Measurements from ENCODE around the gene DIP2C.
"Not testable (repeated sequence)": the region's sequence is repeated elsewhere in the genome, so short reads cannot be mapped to it uniquely, and the experiment has no call there.

DIP2C gene

DNA sequence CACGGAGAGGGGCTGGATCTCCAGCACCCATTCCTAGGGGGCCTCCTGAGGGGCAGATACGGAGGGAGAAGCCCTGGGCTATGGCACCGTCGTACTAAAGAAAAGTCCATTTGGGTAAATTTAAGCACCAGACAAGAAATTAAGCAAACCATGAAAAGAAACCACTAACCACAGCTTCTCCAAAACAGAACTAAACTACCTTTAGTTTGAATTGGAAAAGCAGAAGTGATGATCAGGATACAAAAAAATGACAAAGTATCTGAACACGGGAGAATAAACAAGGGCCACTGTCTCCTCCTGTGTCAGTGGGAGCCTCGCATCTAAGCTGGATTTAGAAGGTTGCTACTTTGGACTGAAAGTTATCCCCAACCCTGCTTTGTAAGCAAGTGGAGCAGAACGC is 69.1 kb downstream of the DIP2C start:
- Histone ChIP-seq H3K27ac (ENCODE audit: low read length) (no peak overlapping the region), H3K9ac (ENCODE audit: low read depth, low read length) (no peak overlapping the region), H3K4me1 (ENCODE audit: insufficient read depth, low read length) (peaks cover 18% of the 10 kb centered on the region; the same call in 1 of the 2 replicates), H3K9me3 (ENCODE audit: insufficient read depth, low read depth, low read length) (no peaks in the 10 kb centered on the region), H3K27me3 (ENCODE audit: insufficient read depth, low read length) (no peaks in the 10 kb centered on the region), H3K4me3 (ENCODE audit: low read length) (no peak overlapping the region), H3K36me3 (ENCODE audit: insufficient read depth, low read depth, low read length) (no peaks in the 10 kb centered on the region)

DNA sequence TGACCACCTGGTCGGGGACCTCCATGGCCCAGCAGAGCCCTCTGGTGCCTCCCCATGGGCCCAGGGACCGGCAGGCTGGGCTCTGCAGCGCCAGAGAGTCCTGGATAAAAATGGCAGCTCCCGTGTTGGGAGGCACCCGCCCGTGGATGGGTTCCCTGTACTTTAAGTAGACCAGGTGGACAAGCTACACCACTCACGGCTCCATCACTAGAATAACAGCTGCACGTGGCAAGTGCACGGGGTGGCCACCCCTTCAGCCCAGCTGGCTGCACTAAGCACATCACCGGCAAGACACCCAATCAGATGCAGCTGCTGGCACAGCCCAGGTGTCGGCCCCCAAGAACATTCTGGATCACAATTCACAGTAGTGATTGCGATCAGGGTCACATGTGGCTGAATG is 69.8 kb downstream of the DIP2C start:
- Histone ChIP-seq H3K4me1 (ENCODE audit: insufficient read depth, low read length) (peaks cover 11% of the 10 kb centered on the region; the same call in 1 of the 2 replicates), H3K9ac (ENCODE audit: low read depth, low read length) (no peak overlapping the region), H3K9me3 (ENCODE audit: insufficient read depth, low read depth, low read length) (no peaks in the 10 kb centered on the region), H3K36me3 (ENCODE audit: insufficient read depth, low read depth, low read length) (no peaks in the 10 kb centered on the region), H3K27me3 (ENCODE audit: insufficient read depth, low read length) (no peaks in the 10 kb centered on the region), H3K27ac (ENCODE audit: low read length) (no peak overlapping the region), H3K4me3 (ENCODE audit: low read length) (no peak overlapping the region)

DNA sequence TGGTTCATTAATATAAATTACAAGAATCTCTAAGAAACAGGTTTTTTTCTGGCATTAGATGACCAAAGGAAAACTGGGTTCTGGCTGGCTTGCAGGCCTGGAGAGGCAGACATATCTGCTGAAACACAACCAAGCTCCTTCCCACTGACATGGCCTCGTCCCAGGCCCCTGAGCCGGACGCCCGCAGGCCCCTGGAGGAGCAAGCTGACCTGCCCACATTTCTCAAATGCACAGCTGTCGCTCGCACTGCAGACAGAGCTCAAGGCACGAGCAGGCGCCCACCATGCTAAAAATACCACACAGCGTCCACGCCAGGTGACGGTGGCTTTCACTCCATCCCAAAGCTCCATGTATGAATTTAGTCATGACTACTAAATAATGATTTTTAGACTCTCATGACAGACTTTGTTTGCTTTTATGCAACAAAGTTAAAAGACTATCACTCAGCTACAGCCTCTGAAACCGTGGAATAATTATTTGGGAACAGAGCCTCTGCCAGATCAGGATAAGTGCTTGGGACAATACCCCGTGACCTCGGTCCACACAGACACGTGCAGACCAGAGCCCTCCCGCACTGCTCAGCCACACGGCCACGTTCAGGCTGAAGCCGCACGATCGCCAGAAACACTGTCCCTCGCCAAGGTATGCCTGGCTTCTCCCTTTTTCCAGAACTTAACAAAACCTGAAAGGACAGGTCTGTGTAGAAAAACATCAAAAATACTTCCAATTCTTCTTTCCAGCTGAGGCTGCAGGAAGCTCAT is 71.1 kb downstream of the DIP2C start:
- Histone ChIP-seq H3K4me1 (ENCODE audit: insufficient read depth, low read length) (peaks cover 4% of the 10 kb centered on the region), H3K36me3 (ENCODE audit: insufficient read depth, low read depth, low read length) (no peaks in the 10 kb centered on the region), H3K27me3 (ENCODE audit: insufficient read depth, low read length) (no peaks in the 10 kb centered on the region), H3K4me3 (ENCODE audit: low read length) (no peak overlapping the region), H3K9ac (ENCODE audit: low read depth, low read length) (no peak overlapping the region), H3K9me3 (ENCODE audit: insufficient read depth, low read depth, low read length) (no peaks in the 10 kb centered on the region), H3K27ac (ENCODE audit: low read length) (no peak overlapping the region)

DNA sequence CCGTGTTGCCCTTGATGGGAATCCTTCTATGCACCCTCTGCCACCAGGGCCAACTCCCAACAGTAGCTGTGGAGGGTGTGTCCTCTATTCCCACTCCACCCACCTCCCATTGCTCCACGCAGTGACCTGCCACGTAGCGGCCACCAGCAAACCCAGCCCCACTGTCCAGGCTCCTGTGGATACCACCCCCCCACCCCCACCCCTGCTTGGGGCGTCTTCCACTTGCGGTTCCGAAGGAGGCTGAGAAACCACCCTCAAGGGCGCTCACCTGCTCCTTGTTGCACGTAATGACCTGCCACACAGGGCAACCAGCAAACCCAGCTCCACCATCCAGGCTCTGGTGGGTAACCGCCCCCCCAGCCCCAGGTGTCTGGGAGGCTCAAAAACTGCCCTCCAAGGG is 72.0 kb downstream of the DIP2C start:
- no peak overlapping the region for H3K27ac ChIP-seq (ENCODE audit: low read length)
- H3K4me1 ChIP-seq (ENCODE audit: insufficient read depth, low read length) = peaks cover 10% of the 10 kb centered on the region
- H3K36me3 ChIP-seq (ENCODE audit: insufficient read depth, low read depth, low read length) = no peaks in the 10 kb centered on the region
- no peak overlapping the region for H3K4me3 ChIP-seq (ENCODE audit: low read length)
- H3K9ac ChIP-seq (ENCODE audit: low read depth, low read length) = no peak overlapping the region
- no peaks in the 10 kb centered on the region for H3K27me3 ChIP-seq (ENCODE audit: insufficient read depth, low read length)
- H3K9me3 ChIP-seq (ENCODE audit: insufficient read depth, low read depth, low read length) = no peaks in the 10 kb centered on the region

GRCh38 chr10:615583-616152 is 73.8 kb downstream of the DIP2C start:
- Histone ChIP-seq H3K4me3 (ENCODE audit: low read length) (no peak overlapping the region), H3K27ac (ENCODE audit: low read length) (no peak overlapping the region), H3K4me1 (ENCODE audit: insufficient read depth, low read length) (peaks cover 16% of the 10 kb centered on the region), H3K9me3 (ENCODE audit: insufficient read depth, low read depth, low read length) (no peaks in the 10 kb centered on the region), H3K36me3 (ENCODE audit: insufficient read depth, low read depth, low read length) (no peaks in the 10 kb centered on the region), H3K27me3 (ENCODE audit: insufficient read depth, low read length) (no peaks in the 10 kb centered on the region), H3K9ac (ENCODE audit: low read depth, low read length) (no peak overlapping the region)

- Histone ChIP-seq H3K9ac (ENCODE audit: low read depth, low read length) (no peak overlapping the region), H3K36me3 (ENCODE audit: insufficient read depth, low read depth, low read length) (no peaks in the 10 kb centered on the region), H3K27ac (ENCODE audit: low read length) (no peak overlapping the region), H3K4me1 (ENCODE audit: insufficient read depth, low read length) (peaks cover 19% of the 10 kb centered on the region), H3K27me3 (ENCODE audit: insufficient read depth, low read length) (no peaks in the 10 kb centered on the region), H3K4me3 (ENCODE audit: low read length) (no peak overlapping the region), H3K9me3 (ENCODE audit: insufficient read depth, low read depth, low read length) (no peaks in the 10 kb centered on the region)
Measured at GRCh38 chr10:614790-615582, 74.5 kb downstream of the DIP2C start.

GRCh38 chr10:614139-614711 is 75.2 kb downstream of the DIP2C start:
- no peaks in the 10 kb centered on the region for H3K36me3 ChIP-seq (ENCODE audit: insufficient read depth, low read depth, low read length)
- no peaks in the 10 kb centered on the region for H3K9me3 ChIP-seq (ENCODE audit: insufficient read depth, low read depth, low read length)
- no peaks in the 10 kb centered on the region for H3K27me3 ChIP-seq (ENCODE audit: insufficient read depth, low read length)
- no peak overlapping the region for H3K4me3 ChIP-seq (ENCODE audit: low read length)
- no peak overlapping the region for H3K27ac ChIP-seq (ENCODE audit: low read length)
- no peak overlapping the region for H3K9ac ChIP-seq (ENCODE audit: low read depth, low read length)
- H3K4me1 ChIP-seq (ENCODE audit: insufficient read depth, low read length) = peaks cover 21% of the 10 kb centered on the region

DNA sequence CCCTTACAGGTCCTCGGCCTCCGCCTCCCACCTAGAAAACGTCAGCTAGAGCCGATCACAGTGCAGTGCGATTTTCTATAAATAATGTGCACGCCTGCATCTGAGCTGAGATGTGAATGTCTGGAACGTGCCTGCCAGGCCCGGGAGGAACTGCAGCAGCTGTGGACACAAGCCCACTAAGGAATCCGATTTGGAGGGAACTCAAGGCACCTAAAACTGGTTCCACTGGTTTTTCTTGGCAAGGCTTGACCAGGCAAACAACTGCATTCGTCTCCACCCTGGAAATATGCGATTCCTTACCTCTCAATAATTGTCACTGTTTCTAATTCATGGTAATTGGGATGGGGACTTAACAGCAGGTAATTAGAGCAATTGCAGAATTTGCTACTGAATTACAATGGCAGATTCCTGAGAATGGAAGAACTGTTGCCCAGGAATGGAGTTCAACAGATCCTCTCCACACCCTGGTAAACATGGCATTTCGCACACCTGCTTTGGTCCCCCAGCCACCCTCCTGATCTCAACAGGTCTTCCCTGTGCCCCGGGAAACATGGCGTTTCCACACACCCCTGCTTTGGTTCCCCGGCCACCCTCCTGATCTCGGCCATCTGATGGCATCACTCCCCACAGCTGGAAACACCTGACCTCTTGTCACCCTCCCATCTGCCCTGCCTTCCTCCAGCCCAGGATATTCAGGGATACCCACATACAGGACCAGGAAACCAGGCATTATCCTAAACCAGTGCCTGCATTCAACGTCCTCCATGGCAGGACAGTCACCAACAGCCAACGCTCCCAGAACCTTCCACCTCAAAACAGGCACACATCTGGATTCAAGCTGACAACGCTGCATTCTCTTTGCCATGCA is 76.0 kb downstream of the DIP2C start:
- no peaks in the 10 kb centered on the region for H3K9me3 ChIP-seq (ENCODE audit: insufficient read depth, low read depth, low read length)
- peaks cover 21% of the 10 kb centered on the region for H3K4me1 ChIP-seq (ENCODE audit: insufficient read depth, low read length)
- no peak overlapping the region for H3K4me3 ChIP-seq (ENCODE audit: low read length)
- H3K9ac ChIP-seq (ENCODE audit: low read depth, low read length) = no peak overlapping the region
- no peak overlapping the region for H3K27ac ChIP-seq (ENCODE audit: low read length)
- H3K27me3 ChIP-seq (ENCODE audit: insufficient read depth, low read length) = no peaks in the 10 kb centered on the region
- H3K36me3 ChIP-seq (ENCODE audit: insufficient read depth, low read depth, low read length) = no peaks in the 10 kb centered on the region

GRCh38 chr10:612696-613095 is 76.8 kb downstream of the DIP2C start:
- no peaks in the 10 kb centered on the region for H3K27me3 ChIP-seq (ENCODE audit: insufficient read depth, low read length)
- H3K27ac ChIP-seq (ENCODE audit: low read length) = no peak overlapping the region
- H3K4me3 ChIP-seq (ENCODE audit: low read length) = no peak overlapping the region
- H3K4me1 ChIP-seq (ENCODE audit: insufficient read depth, low read length) = peaks cover 21% of the 10 kb centered on the region
- no peaks in the 10 kb centered on the region for H3K9me3 ChIP-seq (ENCODE audit: insufficient read depth, low read depth, low read length)
- H3K9ac ChIP-seq (ENCODE audit: low read depth, low read length) = no peak overlapping the region
- H3K36me3 ChIP-seq (ENCODE audit: insufficient read depth, low read depth, low read length) = no peaks in the 10 kb centered on the region

DNA sequence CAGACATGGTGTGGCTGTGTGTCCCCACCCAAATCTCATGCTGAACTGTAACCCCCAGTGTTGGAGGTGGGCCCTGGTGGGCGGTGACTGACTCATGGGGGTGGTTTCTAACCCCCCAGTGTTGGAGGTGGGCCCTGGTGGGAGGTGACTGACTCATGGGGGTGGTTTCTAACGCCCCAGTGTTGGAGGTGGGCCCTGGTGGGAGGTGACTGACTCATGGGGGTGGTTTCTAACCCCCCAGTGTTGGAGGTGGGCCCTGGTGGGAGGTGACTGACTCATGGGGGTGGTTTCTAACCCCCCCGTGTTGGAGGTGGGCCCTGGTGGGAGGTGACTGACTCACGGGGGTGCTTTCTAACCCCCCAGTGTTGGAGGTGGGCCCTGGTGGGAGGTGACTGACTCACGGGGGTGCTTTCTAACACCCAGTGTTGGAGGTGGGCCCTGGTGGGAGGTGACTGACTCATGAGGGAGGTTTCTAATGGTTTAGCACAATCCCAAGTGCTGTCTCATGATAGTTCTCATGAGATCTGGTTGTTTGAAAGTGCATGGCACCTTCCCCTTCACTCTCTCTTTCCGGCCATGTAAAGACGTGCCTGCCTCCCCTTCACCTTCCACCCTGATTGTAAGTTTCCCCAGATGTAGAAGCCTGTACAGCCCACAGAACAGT is 78.7 kb downstream of the DIP2C start:
- H3K9ac ChIP-seq (ENCODE audit: low read depth, low read length); H3K4me3 ChIP-seq (ENCODE audit: low read length); H3K27me3 ChIP-seq (ENCODE audit: insufficient read depth, low read length); H3K36me3 ChIP-seq (ENCODE audit: insufficient read depth, low read depth, low read length); H3K9me3 ChIP-seq (ENCODE audit: insufficient read depth, low read depth, low read length); H3K27ac ChIP-seq (ENCODE audit: low read length): not testable (repeated sequence)
- peaks cover 21% of the 10 kb centered on the region for H3K4me1 ChIP-seq (ENCODE audit: insufficient read depth, low read length)

Measured in iPS-20b (cell line).